GM18519 (cell line): ENCODE measurements around the gene CD109.
"Not testable (repeated sequence)": the region's sequence is repeated elsewhere in the genome, so short reads cannot be mapped to it uniquely, and the experiment has no call there.

Source experiments
- ATAC-seq: cut with Tn5 transposase; IDR thresholded peaks from one replicate; pipeline ENCODE4 v1.9.1; 2021; ENCODE audit warnings: mild to moderate bottlenecking, moderate library complexity; ENCODE audit not compliant: unreplicated experiment, low FRiP score

The CD109 gene

GRCh38 chr6:73683574-73683973 is 12.4 kb upstream of the CD109 start:
- not testable (repeated sequence) for ATAC-seq

- no peak for ATAC-seq
These were observed 7.7 kb upstream of the CD109 start for GRCh38 chr6:73688351-73688750.

GRCh38 chr6:73690056-73690455 is 5.9 kb upstream of the CD109 start:
- no peak for ATAC-seq

- no peak for ATAC-seq
These were observed 4.5 kb upstream of the CD109 start for GRCh38 chr6:73691512-73691911.

GRCh38 chr6:73694711-73695411 is 1.1 kb upstream of the CD109 start:
- ATAC-seq: no peak

GRCh38 chr6:73696966-73697655 is 1.1 kb downstream of the CD109 start:
- no peak for ATAC-seq

- no peak for ATAC-seq
These were observed 3.9 kb downstream of the CD109 start for GRCh38 chr6:73699676-73700459.

GRCh38 chr6:73702444-73702843 is 6.4 kb downstream of the CD109 start:
- no peak for ATAC-seq

GRCh38 chr6:73703466-73703865 is 7.5 kb downstream of the CD109 start:
- ATAC-seq: no peak

- ATAC-seq: no peak
These were observed 8.3 kb downstream of the CD109 start for GRCh38 chr6:73704260-73704659.

GRCh38 chr6:73704798-73705197 is 8.8 kb downstream of the CD109 start:
- ATAC-seq: no peak

- no peak for ATAC-seq
These were observed 11.0 kb downstream of the CD109 start for GRCh38 chr6:73706971-73707370.

GRCh38 chr6:73710470-73710869 is 14.5 kb downstream of the CD109 start:
- ATAC-seq: no peak

- no peak for ATAC-seq
These were observed 14.9 kb downstream of the CD109 start for GRCh38 chr6:73710948-73711347.

GRCh38 chr6:73712535-73713173 is 16.7 kb downstream of the CD109 start:
- no peak for ATAC-seq

GRCh38 chr6:73713426-73714147 is 17.6 kb downstream of the CD109 start:
- no peak for ATAC-seq

- ATAC-seq: not testable (repeated sequence)
These were observed 19.1 kb downstream of the CD109 start for GRCh38 chr6:73715111-73715508.

- no peak for ATAC-seq
These were observed 23.0 kb downstream of the CD109 start for GRCh38 chr6:73719046-73719445.

GRCh38 chr6:73722318-73723060 is 26.5 kb downstream of the CD109 start:
- peak; percentile 65 for ATAC-seq

- not testable (repeated sequence) for ATAC-seq
These were observed 27.5 kb downstream of the CD109 start for GRCh38 chr6:73723480-73723879.
